NCI-H2227 treated with DMSO at 0.1 percent for 48 hours (cell line): ENCODE measurements around the gene CLEC2A.

Experiments used
- DNase-seq: peaks from one replicate; lab custom pipeline; 2025; lab: John Stamatoyannopoulos, UW

The CLEC2A gene

DNA sequence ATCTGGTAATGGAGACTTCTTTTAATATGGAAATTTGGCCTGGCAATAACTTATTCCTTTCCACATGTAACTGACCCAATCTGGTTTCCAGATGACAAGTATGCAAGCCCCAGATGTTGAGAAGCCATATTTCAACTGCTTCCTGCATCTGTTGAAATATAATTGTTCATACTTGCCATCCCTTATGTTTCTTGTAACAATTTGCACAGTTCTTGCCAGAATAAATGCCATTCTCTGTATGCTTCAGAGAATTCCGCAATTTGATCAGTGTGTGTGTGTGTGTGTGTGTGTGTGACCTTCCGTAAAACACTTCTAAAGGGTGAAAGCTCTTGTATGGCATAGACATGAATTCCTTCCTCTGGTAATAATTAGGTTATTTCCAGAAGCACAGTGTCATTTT is 1.8 kb upstream of the CLEC2A start:
- no peak for DNase-seq

DNA sequence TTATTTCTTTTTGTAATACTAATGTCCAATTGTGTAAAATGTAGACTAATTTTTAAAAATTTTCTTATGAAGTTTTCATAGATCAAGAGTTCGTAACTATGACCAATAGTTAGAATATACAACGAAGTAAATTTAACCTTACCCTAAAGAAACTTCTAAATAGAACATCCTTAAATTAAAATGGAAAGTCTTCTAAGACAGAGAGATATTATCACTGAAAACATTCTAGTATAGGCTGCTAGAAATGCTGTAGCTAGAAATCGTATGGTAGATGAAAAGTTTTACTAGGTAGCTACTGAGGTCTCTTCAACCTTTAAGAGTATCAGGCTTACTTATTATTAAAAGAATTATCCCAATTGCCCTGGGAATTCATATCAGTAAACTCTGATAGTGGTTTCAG is 925 bp downstream of the CLEC2A start:
- no peak for DNase-seq

DNA sequence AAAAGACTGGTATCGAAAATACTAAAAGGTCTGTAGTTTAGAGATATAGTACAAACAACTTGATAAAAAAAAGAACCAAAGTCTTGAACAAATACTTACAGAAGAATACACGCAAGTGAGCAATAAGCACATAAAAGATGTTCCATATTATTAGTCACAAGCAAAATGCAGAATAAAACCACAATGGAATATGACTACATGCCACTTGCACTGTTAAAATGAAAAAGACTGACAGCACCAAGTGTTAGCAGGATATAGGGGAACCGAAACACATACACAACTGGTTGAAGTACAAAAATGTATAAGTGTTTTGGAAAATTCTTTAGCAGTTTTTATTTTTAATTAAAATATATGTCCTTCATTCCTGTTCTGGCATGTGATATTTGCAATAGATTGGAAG is 3.6 kb downstream of the CLEC2A start:
- DNase-seq, result no peak

DNA sequence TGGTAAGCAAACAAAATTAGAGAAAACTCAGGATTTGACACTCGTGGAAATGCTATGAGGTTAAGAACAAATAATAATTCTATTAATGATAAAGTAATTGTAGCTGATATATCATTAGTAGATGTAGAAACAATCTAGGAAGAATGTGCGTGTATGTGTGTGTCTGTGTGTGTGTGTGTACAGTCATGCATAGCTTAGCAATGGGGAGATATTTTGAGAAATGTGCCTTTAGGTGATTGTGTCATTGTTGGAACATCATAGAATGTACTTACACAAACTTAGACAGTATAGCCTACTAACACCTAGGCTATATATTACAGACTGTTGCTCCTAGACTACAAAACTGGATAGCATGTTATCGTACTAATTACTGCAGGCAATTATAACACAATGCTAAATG is 5.3 kb downstream of the CLEC2A start:
- DNase-seq, result no peak

DNA sequence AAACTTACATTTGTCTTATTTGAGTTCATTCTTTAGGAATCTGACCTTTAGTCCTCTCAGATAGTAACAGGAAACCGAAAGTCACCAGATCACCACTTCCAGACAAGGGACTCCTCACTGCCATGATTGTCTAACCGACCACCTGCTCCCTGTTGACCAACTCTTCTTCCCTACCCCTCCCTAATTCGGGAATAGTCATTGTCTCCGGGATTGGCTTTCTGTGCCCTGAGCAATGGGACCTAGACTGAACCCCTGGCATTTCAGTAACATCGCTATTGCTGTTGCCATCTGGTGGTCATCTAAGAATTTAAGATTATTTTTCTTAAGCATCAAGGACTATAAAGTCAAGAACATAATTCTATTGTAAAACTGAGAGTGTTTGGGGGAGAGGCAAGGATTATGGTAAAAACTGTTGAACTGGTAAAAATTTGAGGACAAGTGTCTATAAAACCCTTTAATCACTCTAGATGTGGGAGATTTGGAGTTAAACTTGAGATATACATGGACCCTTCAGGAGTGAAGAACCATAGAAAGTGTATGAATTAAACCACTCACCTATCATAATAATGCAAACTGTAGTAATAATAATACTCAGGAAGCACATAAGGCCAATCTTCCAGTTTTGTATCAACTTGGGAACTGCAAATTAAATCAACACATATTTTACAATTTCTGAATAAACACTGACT is 6.3 kb downstream of the CLEC2A start:
- no peak for DNase-seq

DNA sequence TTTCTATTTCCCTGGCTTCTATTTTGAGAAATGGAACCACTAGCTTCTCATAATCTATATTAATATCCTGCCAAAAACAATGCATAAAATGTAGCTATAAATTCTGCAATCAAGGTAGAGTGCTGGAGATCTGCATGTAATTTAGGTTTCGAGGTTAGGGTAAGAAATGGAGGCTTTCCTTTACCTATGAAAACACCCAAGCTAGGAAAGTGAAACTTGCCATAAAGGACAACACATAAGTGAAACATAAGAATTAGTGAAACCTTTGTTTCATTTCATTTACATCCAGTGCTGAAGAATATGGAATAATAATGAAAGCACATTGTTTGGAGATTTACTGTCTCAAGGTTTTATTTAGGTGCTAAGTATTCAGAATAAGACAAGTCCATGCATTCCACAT is 9.7 kb downstream of the CLEC2A start:
- no peak for DNase-seq

DNA sequence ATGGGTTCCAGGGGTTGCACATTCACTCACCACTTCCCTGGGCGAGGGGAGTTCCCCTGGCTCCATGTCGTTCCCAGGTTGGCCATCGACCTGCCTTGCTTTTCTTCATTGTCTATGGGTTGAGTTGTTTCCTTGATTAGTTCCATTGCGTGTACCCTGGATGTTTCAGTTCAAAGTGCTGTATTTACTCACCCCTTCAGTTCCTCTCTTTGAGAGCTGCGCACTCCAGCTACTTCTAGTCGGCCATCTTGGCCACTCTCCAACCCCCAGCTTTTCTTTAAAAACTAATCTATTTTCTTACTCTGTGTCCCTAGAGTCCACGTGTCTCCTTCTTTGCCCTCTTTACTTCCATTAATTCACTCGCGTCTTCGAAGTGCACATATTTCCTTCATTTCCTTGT is 11.7 kb downstream of the CLEC2A start:
- DNase-seq, result no peak

DNA sequence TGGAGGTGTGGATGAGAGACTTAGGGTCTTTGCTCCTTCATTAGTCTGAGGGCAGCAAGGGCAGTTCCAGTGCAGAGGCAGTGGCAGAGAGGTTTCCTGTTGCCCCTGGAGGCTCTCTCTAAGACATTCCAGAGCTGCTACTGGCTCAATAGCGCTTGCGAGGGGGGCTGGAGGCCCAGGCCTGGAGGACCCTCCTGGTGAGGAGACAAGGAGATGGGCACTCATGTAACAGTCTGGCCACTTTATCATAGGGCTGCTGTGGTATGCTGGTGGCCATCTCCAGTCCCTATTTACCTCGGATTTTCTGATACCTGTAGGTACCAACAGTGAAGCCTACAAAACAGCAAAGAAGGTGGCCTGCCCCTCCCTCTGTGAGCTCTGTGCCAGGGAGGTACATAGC is 12.7 kb downstream of the CLEC2A start:
- DNase-seq, result no peak

DNA sequence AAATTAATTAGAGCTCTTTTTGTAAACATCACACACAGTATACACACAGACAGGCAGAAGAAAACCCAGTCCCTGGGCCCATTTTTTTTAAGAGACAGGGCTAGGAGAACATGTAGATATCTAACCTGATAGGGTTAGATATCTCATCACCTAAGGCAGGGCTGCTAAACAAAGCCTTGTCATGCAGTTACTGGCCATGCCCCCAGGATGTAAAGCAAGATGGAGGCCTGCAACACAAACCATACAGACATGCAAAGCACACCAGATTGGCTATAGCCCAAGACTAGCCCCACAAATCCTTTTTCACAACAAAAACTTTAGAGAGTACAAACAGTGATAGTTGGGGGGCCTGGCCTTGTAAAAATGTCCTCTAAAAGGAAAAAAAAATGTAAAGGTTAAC is 20.5 kb downstream of the CLEC2A start:
- DNase-seq, result no peak

DNA sequence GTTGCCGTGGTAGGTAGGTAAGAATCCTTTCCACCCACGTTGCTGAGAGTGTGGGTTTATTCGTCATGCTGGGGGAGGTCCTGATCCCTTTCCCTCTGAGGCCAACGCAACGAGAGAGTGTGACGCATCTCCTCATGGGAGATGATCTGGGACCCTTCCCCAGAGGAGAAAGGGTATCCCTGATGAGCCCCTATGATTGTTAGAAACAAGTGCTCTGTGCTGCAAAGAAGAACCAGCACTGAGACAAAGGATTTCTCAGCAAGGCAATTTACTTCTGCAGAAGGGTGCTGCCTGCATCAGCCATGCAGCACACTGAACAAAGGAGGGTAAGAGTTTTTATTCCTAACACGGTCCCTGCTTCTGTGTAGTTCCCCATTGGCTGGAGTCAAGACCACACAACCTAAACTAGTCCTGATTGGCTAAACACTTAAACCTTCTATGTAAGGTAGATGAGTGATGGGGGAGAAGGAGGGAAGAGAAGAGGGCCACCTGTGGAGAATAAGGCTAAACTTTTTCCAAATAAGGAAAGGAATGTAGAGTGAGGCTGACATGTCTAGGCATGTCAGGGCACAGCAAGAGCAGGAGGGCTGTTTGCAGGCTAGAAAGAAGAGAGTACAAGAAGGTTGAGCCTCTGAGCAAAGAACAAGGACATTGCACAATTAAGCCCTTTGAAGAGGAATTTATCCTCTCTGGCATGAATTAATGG is 21.3 kb downstream of the CLEC2A start:
- DNase-seq, result no peak

DNA sequence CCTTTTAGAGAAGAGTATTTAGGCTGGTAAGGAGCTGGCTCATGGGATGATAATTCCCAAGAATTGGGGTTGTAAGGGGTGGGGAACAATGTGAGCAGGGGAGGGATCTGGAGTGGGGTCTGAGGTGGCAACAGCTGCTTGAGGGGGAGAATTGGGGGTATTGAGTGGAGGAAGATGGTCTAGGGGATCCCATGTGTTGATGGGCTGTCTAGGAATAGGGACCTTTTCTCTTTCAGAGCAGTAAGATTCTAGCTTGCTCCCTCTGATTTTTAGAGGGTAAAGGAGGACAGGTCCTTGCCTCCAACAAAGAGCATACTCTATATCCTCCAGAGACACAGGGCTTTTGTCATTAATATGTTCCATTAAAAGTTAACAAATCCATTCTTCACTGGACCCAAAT is 22.4 kb downstream of the CLEC2A start:
- no peak for DNase-seq

DNA sequence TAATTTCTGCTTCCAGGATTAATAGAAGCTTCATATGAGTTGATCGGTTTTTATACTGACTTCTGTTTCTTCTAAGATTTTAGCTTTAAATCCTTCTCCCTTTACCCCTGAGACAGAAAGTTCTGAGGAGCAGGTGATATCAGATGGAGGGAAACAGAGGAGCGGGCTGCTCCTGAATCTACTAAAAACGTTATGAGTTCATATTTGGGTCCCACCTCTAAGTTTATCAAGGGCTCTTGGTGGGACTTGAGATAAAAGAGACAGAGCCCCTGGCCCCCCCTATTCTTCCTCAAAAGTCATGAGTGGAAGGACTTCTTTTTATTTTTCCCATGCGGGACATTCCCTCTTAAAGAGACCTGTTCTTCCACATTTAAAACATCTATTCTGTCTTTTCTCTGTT is 23.8 kb downstream of the CLEC2A start:
- no peak for DNase-seq

DNA sequence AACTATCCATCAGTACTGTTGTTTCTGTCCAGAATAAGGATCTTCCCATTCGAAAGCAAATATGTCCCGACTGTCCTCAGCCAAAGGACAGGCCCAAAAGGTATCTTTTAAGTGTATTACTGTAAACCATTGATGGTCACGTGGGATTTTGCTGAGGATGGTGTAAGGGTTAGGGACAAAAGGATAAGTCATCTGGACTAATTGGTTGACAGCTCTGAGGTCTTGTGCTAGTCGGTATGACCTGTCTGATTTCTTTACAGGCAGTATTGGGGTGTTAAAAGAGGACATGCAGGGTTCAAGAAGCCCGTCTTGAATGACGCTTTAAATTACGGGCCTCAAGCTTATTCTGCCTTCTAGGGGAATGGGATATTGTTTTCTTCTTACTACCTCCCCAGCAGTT is 24.4 kb downstream of the CLEC2A start:
- no peak for DNase-seq

DNA sequence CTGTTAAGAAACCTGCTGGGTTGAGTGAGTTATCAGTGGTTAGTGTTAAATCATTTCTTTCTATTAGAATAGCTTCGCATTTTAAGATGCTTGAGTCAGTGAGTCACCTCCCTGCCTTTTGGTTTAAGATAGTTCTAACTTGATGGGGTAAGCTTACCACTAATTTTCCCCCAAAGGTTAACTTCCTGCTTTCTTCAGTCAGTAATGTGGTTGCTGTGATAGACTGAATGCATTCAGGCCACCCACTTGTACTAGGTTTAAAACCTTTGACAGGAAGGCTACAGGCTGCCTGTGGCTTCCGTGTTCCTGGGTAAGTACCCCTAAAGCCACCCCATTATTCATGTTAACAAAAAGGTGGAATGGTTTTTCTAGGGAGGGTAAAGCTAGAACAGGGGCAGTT is 25.3 kb downstream of the CLEC2A start:
- no peak for DNase-seq

DNA sequence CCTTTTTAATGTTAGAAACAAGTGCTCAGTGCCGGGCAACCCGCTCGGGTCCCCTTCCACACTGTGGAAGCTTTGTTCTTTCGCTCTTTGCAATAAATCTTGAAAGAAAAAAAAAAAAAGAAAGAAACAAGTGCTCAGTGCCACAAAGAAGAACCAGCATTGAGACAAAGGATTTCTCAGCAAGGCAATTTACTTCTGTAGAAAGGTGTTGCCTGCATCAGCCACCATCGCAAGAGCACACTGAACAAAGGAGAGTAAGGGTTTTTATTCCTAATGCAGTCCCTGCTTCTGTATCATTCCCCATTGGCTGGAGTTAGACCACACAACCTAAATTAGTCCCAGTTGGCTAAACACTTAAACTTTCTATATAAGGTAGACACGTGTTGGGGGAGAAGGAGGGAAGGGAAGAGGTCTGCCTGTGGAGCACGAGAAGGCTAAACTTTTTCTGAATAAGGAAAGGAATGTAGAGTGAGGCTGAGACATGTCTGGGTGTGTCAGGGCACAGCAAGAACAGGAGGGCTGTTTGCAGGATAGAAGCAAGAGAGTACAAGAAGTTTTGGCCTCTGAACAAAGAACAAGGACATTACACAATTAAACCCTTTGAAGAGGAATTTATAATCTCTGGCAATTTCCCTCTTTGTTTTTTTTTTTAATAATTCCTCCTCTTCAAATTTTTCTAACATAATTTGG is 29.5 kb downstream of the CLEC2A start:
- DNase-seq, result no peak

DNA sequence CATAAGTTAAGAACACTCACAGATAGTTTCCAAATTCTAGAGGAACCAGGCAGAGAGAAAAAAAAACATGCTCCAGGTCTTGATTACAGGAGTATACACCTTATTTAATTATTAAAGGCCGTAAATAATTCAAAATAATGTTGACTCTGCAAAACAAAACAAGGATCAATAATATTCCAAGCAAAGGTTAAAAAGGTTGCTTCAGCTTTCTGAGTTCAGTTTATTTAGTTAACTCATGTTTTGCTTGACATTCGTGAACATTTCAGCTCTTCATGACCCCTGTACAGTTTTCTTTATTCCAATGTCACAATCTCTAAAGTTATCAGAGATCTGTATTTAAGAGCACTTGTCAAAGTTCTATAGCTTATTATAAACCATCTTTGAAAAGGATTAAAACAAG is 31.2 kb downstream of the CLEC2A start:
- no peak for DNase-seq

DNA sequence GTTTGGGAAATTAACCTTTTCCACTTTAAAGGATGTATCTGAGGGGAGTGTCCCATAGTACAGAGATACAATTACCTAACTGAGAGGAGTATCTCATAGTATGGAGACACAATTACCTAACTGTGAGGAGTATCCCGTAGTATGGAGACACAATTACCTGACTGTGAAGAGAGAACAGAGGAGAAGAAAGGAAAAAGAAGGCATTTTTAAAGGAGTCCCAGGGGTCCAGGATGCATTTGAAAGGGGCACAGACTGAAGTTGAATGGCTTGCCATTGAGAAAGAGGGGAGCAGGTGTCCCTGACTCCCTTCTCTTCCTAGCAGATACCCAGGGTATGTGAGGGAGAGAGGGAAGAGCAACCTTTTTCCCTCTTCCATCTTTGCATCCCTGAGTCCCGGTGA is 33.0 kb downstream of the CLEC2A start:
- DNase-seq, result no peak

DNA sequence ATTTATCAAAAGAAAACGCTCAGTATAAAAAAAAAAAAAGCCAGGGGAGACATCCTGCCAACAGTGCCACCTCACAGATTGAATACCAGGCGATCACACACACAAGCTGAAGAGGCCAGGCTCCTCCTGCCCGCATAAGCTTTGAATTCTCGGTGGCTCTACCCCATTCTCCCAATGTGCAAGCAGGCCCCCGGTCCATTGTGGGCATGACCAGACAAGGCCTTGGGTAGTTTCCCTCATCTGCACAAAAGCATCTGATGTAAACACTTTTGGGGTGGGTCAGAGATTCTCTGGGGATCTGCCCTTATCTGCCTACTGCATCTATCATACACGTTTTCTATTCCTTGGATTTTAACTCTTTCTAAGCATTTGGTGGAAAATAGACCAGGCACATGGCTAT is 34.6 kb downstream of the CLEC2A start:
- no peak for DNase-seq

DNA sequence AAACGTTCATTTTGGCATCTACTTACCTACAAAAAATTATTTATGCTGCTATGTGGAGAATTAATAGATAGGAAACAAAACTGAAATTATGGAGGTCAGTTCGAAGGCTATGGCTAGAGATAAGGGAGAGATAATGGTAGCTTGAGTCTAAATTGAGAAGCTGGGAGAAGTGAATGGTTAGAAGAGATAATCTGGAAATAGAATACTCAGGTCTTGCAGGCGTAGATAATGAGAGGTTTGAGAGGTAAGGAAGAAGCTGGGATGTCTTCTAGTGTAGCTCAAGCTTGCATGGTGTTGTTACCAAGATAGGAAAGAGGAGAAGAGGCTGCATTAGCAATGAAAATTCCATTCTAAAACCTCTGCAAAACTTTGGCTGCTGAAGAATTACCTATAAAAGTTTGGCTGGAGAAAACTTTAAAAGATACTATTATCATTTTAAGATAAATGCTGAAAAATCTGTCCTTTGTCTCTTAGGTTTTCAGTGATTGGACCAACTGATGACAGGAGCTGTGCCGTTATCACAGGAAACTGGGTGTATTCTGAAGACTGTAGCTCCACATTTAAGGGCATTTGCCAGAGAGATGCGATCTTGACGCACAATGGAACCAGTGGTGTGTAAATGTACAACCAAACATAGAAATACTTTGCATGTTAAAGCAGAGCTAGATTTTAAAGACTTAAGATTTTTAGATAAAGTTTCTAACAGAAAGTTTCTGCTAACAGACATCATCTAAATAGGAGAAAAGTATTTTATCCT is 36.8 kb downstream of the CLEC2A start:
- DNase-seq, result no peak

DNA sequence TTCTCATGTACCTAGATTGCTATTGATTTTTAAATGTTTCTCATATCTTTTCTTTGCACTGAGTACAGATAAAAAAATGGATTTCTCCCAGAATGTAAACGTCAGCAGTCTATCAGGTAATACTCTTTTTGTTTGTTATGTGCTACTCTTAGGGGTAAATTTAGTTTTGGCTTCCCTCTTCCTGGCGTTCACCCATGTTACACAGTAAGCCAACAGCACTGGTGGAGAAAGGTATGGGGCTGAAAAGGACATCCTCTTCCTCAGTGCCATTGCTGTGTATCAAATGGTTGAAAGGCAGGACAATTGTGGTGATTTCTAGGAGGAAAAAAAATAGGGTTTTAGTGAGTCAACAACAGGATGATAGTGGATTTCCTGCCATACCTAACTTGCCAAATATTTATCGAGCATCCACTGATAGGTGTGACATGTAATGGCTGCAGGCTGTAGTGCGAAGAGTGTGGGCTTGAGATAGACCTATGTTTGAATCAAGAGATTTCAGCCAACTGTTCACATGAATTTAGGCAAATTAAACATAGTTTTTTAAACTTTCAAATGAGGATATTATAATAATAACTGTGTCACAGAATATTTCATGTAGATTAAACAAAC is 43.4 kb downstream of the CLEC2A start:
- no peak for DNase-seq

DNA sequence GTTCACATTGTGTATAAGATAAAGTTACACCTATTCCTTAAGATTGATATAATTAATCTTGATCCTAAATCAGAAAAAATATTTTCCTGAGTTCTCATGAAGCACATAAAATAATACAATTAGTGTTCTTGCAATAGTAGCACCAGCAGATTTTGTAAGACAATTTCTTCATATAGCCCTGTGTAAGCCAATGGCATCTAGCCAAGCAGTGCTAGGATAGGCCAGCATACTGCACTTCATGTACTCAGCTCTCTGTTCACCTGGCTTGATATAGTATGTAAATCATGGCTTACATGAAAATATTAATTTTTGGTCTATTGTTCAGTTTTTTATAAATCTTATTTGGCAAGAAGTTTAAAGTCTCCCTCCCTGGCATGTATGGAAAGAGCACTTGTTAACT is 49.0 kb downstream of the CLEC2A start:
- no peak for DNase-seq

DNA sequence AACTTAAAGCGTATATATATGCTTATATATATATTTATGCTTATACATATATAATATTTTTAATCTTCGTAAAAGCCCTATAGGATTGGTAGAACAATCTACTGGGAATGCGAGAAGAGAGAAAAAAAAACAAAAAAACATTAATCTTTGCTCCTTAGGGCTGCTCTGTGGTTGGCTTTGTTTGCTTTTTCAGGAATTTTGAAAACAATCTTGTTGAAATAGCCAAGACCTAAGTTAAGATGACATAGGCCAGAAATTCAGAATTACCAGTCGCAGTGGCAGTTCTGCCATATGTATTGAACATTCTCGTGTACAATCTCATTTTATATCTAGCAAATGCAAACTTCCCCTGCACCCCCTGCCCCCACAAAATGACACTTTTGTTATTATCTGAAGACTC is 50.2 kb downstream of the CLEC2A start:
- DNase-seq, result no peak
